ENCODE measurements around the gene MYO7A.

MYO7A gene

DNA sequence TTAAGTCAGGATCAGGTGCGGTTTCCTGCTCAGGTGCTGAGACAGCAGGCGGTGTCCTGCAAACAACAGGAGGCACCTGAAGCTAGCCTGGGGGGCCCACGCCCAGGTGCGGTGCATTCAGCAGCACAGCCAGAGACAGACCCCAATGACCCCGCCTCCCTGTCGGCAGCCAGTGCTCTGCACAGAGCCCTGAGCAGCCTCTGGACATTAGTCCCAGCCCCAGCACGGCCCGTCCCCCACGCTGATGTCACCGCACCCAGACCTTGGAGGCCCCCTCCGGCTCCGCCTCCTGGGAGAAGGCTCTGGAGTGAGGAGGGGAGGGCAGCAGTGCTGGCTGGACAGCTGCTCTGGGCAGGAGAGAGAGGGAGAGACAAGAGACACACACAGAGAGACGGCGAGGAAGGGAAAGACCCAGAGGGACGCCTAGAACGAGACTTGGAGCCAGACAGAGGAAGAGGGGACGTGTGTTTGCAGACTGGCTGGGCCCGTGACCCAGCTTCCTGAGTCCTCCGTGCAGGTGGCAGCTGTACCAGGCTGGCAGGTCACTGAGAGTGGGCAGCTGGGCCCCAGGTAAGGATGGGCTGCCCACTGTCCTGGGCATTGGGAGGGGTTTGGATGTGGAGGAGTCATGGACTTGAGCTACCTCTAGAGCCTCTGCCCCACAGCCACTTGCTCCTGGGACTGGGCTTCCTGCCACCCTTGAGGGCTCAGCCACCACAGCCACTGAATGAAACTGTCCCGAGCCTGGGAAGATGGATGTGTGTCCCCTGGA lies at the start of gene MYO7A:
MYO7A (plus strand) TSS at position 327 of the 772 bp plus-strand sequence. CDS start 2,389 bp downstream, outside the sequence.
- peak within 1 kb of the TSS; percentile 47 to 55 for H3K9ac ChIP-seq (ENCODE audit: low read depth in 1 of 2, low read length in 2 of 2)
- H3K27ac ChIP-seq (ENCODE audit: low read depth in 2 of 2, low read length in 2 of 2) = no peak within 1 kb of the TSS

GRCh38 chr11:77079666-77080065 lies 48.4 kb upstream of the MYO7A start:
- Histone ChIP-seq H3K27me3 (ENCODE audit: control insufficient read depth in 2 of 2, insufficient read depth in 2 of 2, low read length in 2 of 2) (no peaks in the 10 kb centered on the region), H3K4me1 (ENCODE audit: control insufficient read depth in 2 of 2, insufficient read depth in 2 of 2, low read length in 2 of 2) (peaks cover 50 to 55% of the 10 kb centered on the region in 2 donors), H3K9me3 (ENCODE audit: control insufficient read depth in 2 of 2, low read length in 2 of 2) (no peaks in the 10 kb centered on the region), H3K27ac (ENCODE audit: low read depth in 2 of 2, low read length in 2 of 2) (no peak overlapping the region), H3K4me3 (ENCODE audit: low read length in 2 of 2) (no peak overlapping the region), H3K9ac (ENCODE audit: low read depth in 1 of 2, low read length in 2 of 2) (no peak overlapping the region), H3K36me3 (ENCODE audit: control insufficient read depth in 2 of 2, insufficient read depth in 2 of 2, low read length in 2 of 2) (peaks cover 2 to 19% of the 10 kb centered on the region in 2 donors)

More for the DNA sequence above, at the start of gene MYO7A:
- Histone ChIP-seq H3K4me1 (ENCODE audit: control insufficient read depth in 2 of 2, insufficient read depth in 2 of 2, low read length in 2 of 2) (peaks cover 11 to 19% of the 10 kb centered on the region in 2 donors), H3K36me3 (ENCODE audit: control insufficient read depth in 2 of 2, insufficient read depth in 2 of 2, low read length in 2 of 2) (peaks cover 8 to 17% of the 10 kb centered on the region in 2 donors), H3K9me3 (ENCODE audit: control insufficient read depth in 2 of 2, low read length in 2 of 2) (no peaks in the 10 kb centered on the region), H3K4me3 (ENCODE audit: low read length in 2 of 2) (peak within 1 kb of the TSS; percentile 31 to 56), H3K27me3 (ENCODE audit: control insufficient read depth in 2 of 2, insufficient read depth in 2 of 2, low read length in 2 of 2) (no peaks in the 10 kb centered on the region)

GRCh38 chr11:77080643-77081210 lies 47.3 kb upstream of the MYO7A start:
- Histone ChIP-seq H3K9ac (ENCODE audit: low read depth in 1 of 2, low read length in 2 of 2) (peak overlapping the region; percentile 2 to 32), H3K4me3 (ENCODE audit: low read length in 2 of 2) (no peak overlapping the region), H3K9me3 (ENCODE audit: control insufficient read depth in 2 of 2, low read length in 2 of 2) (no peaks in the 10 kb centered on the region), H3K27ac (ENCODE audit: low read depth in 2 of 2, low read length in 2 of 2) (no peak overlapping the region), H3K27me3 (ENCODE audit: control insufficient read depth in 2 of 2, insufficient read depth in 2 of 2, low read length in 2 of 2) (no peaks in the 10 kb centered on the region), H3K36me3 (ENCODE audit: control insufficient read depth in 2 of 2, insufficient read depth in 2 of 2, low read length in 2 of 2) (peaks cover 3 to 26% of the 10 kb centered on the region in 2 donors), H3K4me1 (ENCODE audit: control insufficient read depth in 2 of 2, insufficient read depth in 2 of 2, low read length in 2 of 2) (peaks cover 46 to 55% of the 10 kb centered on the region in 2 donors)

DNA sequence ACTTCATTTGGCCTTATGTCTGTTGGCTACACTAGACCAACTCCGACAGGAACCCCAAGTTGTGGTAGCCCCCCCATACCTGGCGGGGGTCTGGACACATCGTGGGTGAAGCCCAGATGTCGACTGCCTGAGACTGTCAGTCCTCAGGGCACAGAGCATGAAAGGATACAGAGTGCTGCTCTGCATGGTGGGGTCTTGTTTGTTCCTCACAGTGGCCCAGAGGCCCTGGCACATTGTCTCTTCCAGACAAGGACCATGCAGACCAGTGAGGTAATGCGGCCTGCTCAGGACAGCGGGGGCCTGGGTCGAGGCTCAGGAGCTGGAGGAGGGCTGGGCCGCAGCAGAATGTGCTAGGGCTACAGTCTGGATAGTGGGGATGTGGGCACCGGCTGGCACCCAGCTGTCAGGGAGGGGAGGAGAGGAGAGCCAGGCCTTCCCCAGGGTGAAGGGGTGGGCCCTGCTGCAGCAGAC lies 46.6 kb upstream of the MYO7A start:
- peak overlapping the region; percentile 81 to 83 for H3K27ac ChIP-seq (ENCODE audit: low read depth in 2 of 2, low read length in 2 of 2)
- H3K4me3 ChIP-seq (ENCODE audit: low read length in 2 of 2) = no peak overlapping the region
- H3K9me3 ChIP-seq (ENCODE audit: control insufficient read depth in 2 of 2, low read length in 2 of 2) = no peaks in the 10 kb centered on the region
- H3K4me1 ChIP-seq (ENCODE audit: control insufficient read depth in 2 of 2, insufficient read depth in 2 of 2, low read length in 2 of 2) = peaks cover 53 to 55% of the 10 kb centered on the region in 2 donors
- H3K9ac ChIP-seq (ENCODE audit: low read depth in 1 of 2, low read length in 2 of 2) = peak overlapping the region; percentile 28 to 72
- H3K36me3 ChIP-seq (ENCODE audit: control insufficient read depth in 2 of 2, insufficient read depth in 2 of 2, low read length in 2 of 2) = peaks cover 5 to 26% of the 10 kb centered on the region in 2 donors
- no peaks in the 10 kb centered on the region for H3K27me3 ChIP-seq (ENCODE audit: control insufficient read depth in 2 of 2, insufficient read depth in 2 of 2, low read length in 2 of 2)

DNA sequence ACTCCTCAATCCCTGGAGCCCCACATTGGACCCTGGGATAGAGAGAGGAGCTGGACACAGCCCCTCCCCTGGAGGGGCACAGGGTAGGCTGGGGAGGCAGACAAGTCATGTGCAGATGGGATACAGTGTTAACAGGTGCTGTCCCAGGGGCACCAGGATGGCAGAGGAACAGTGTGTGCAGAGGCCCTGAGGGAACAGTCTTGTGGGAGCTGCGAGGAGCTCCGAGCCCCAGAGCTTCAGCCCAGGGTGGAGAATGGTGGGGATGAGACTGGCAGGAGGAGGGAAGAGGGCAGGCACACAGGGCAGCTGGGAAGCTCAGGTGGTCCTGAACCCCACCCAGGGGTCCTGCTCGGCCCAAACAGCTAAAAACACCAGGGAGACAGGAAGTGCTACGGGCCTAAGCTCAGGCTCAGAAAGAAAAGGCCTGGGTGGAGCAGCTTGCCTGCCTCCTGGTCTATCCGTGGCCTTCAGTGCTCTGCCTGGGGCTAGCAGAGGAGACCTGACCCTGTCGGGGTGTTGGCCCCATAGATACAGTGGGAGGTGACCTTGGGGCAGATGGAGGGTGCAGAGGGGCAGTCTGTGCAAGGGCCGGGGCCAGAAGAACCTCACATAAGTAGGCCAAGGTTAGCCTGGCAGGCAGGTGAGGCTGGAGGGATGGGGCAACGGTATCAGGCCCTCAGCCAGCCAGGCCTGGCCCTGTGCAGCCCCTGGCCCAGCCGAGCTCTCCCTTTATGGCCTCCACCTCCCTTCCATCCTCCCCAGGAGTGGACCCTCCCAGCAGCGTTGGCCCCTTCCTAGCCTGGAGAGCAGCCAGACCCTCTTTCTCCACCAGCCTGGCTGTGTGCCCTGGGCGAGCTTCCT lies 45.8 kb upstream of the MYO7A start:
- no peaks in the 10 kb centered on the region for H3K27me3 ChIP-seq (ENCODE audit: control insufficient read depth in 2 of 2, insufficient read depth in 2 of 2, low read length in 2 of 2)
- peaks cover 5 to 26% of the 10 kb centered on the region in 2 donors for H3K36me3 ChIP-seq (ENCODE audit: control insufficient read depth in 2 of 2, insufficient read depth in 2 of 2, low read length in 2 of 2)
- H3K4me3 ChIP-seq (ENCODE audit: low read length in 2 of 2) = no peak overlapping the region
- H3K9me3 ChIP-seq (ENCODE audit: control insufficient read depth in 2 of 2, low read length in 2 of 2) = no peaks in the 10 kb centered on the region
- H3K9ac ChIP-seq (ENCODE audit: low read depth in 1 of 2, low read length in 2 of 2) = peak overlapping the region; percentile 63 to 72
- H3K4me1 ChIP-seq (ENCODE audit: control insufficient read depth in 2 of 2, insufficient read depth in 2 of 2, low read length in 2 of 2) = peaks cover 59 to 61% of the 10 kb centered on the region in 2 donors
- peak overlapping the region; percentile 81 to 83 for H3K27ac ChIP-seq (ENCODE audit: low read depth in 2 of 2, low read length in 2 of 2)

GRCh38 chr11:77082838-77083565 lies 45.0 kb upstream of the MYO7A start:
- H3K4me1 ChIP-seq (ENCODE audit: control insufficient read depth in 2 of 2, insufficient read depth in 2 of 2, low read length in 2 of 2) = peaks cover 67 to 69% of the 10 kb centered on the region in 2 donors

GRCh38 chr11:77083566-77084245 lies 44.3 kb upstream of the MYO7A start:
- Histone ChIP-seq H3K9ac (ENCODE audit: low read depth in 1 of 2, low read length in 2 of 2) (peak overlapping the region; percentile 14 to 72), H3K4me3 (ENCODE audit: low read length in 2 of 2) (no peak overlapping the region), H3K9me3 (ENCODE audit: control insufficient read depth in 2 of 2, low read length in 2 of 2) (no peaks in the 10 kb centered on the region), H3K36me3 (ENCODE audit: control insufficient read depth in 2 of 2, insufficient read depth in 2 of 2, low read length in 2 of 2) (peaks cover 9 to 30% of the 10 kb centered on the region in 2 donors), H3K27me3 (ENCODE audit: control insufficient read depth in 2 of 2, insufficient read depth in 2 of 2, low read length in 2 of 2) (no peaks in the 10 kb centered on the region), H3K4me1 (ENCODE audit: control insufficient read depth in 2 of 2, insufficient read depth in 2 of 2, low read length in 2 of 2) (peaks cover 74 to 76% of the 10 kb centered on the region in 2 donors), H3K27ac (ENCODE audit: low read depth in 2 of 2, low read length in 2 of 2) (peak overlapping the region; percentile 81 to 83)

More at GRCh38 chr11:77082838-77083565, 45.0 kb upstream of the MYO7A start:
- Histone ChIP-seq H3K9ac (ENCODE audit: low read depth in 1 of 2, low read length in 2 of 2) (peak overlapping the region; percentile 63 to 72), H3K36me3 (ENCODE audit: control insufficient read depth in 2 of 2, insufficient read depth in 2 of 2, low read length in 2 of 2) (peaks cover 9 to 28% of the 10 kb centered on the region in 2 donors), H3K27me3 (ENCODE audit: control insufficient read depth in 2 of 2, insufficient read depth in 2 of 2, low read length in 2 of 2) (no peaks in the 10 kb centered on the region), H3K4me3 (ENCODE audit: low read length in 2 of 2) (no peak overlapping the region), H3K27ac (ENCODE audit: low read depth in 2 of 2, low read length in 2 of 2) (peak overlapping the region; percentile 81 to 83), H3K9me3 (ENCODE audit: control insufficient read depth in 2 of 2, low read length in 2 of 2) (no peaks in the 10 kb centered on the region)

- Histone ChIP-seq H3K36me3 (ENCODE audit: control insufficient read depth in 2 of 2, insufficient read depth in 2 of 2, low read length in 2 of 2) (peaks cover 9 to 36% of the 10 kb centered on the region in 2 donors), H3K9me3 (ENCODE audit: control insufficient read depth in 2 of 2, low read length in 2 of 2) (no peaks in the 10 kb centered on the region), H3K27me3 (ENCODE audit: control insufficient read depth in 2 of 2, insufficient read depth in 2 of 2, low read length in 2 of 2) (no peaks in the 10 kb centered on the region), H3K4me1 (ENCODE audit: control insufficient read depth in 2 of 2, insufficient read depth in 2 of 2, low read length in 2 of 2) (peaks cover 82 to 85% of the 10 kb centered on the region in 2 donors), H3K4me3 (ENCODE audit: low read length in 2 of 2) (no peak overlapping the region), H3K27ac (ENCODE audit: low read depth in 2 of 2, low read length in 2 of 2) (peak overlapping the region; percentile 39 to 81), H3K9ac (ENCODE audit: low read depth in 1 of 2, low read length in 2 of 2) (peak overlapping the region in 1 of 2 donors; percentile 72)
These were observed 43.4 kb upstream of the MYO7A start for GRCh38 chr11:77084581-77085191.
